NCI-H2107 treated with DMSO at 0.1 percent for 48 hours (cell line): Measurements from ENCODE around the gene ISL1.
A peak's percentile ranks its signal among the peaks of the same experiment; 100 is the strongest.

ENCODE experiments used
- DNase-seq: peaks from one replicate; lab custom pipeline; 2025; ENCODE audit not compliant: unreplicated experiment; lab: John Stamatoyannopoulos, UW

Gene ISL1

DNA sequence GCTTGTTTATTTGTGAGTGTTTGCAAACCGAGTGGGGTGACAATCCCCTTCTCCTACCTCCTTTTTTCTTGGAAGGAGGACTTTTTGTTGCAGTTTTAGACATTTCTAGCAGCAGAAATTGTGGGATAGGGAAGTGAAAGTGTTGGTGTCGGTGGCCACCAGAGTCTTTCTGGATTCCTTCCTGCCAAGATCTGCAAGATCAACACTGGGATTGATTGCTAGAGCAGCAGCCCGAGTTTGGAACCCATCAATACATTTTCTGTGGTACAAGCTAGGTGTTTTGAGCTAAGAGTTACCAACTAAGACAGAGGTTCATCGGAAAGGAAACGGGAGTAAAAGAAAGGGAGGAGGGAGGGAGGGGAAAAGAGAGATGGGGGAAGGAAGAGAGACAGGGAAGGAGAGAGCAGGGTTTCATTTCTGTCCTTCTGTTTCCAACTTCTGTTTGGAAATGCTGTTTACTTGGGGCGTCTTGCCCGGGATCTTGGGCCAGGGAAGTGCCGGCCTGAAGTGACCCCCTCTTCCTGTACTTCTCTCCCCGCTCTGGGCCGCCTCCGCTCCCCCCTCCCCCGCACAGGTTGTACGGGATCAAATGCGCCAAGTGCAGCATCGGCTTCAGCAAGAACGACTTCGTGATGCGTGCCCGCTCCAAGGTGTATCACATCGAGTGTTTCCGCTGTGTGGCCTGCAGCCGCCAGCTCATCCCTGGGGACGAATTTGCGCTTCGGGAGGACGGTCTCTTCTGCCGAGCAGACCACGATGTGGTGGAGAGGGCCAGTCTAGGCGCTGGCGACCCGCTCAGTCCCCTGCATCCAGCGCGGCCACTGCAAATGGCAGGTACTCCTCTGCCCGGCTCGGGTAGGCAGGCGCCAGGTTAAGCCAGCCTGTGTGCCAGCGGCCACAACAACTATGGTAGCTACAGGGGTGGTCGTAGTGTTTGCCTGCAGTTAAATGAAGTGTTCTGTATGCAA, 4.0 kb downstream of the ISL1 start:
- no peak for DNase-seq

DNA sequence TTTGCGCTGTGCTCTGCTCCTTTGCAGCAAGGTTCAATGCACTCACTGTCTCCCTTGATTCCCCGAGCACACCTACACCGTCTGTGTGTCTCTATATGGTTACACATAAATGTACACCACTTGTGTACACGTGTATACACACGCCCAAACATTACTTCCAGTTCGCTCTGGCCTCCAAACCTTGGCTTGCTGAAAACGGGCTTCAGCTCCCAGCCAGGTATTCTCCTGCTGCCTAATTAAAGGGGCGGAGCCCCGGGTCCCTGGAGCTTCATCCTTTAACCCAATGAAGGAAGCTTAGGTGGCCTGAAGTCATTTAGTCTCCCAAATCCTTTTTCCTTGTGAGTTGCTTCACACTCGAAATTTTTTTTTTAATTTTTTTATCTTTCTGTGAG, 4.6 kb downstream of the ISL1 start:
- DNase-seq, result peak; percentile 28

DNA sequence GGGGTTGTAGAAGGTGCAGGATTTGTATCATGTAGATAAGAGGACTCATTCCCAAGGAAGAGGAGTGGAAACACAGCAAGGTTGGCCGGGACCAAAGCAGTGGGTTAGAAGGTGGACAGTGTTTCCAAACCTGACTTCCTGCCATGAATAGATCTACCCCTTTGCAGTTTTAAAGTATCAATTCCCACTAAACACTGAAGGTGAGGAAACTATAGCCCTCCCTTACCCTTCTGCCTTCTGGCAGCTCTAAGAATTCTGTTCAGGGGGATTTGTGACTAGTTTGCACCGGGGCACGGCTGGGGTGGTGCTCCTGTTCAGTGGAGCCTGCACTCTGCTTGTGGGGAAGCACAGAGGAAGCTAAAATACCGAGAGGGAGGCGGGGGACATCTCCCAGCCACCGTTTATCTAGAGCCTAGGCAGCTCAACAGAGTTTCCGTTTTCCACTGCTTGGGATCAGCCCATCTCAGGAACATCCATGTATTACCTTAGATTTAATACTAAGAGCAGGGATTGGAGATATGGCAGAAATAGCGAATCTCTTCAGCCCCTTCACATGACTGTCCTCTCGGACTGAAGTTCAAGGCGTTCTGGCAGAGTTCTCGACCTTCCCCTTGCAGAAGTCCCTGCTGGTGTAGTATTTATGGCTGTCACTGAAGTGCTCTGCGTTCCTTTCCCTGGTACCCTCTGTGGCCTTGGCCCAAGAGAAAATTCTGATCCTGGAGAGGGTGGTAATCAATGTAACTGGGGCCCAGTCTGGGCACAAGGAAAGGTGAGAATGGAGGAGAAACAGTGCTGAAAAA, 5.4 kb downstream of the ISL1 start:
- DNase-seq, result peak; percentile 17

DNA sequence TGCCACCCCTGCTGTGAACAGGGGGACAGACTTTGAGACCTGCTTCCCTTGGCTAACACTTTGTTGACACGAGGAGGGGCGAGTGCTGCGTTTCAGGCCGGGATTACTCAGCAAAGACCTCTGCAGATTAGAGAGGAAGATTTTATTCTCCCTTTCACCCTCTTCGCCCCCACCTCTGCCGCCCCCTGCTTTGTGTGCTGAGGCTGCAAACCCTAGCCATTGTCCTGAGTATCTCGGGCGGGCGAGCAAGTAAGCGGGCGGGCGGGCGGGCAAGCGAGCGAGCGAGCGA, 6.0 kb downstream of the ISL1 start:
- no peak for DNase-seq

DNA sequence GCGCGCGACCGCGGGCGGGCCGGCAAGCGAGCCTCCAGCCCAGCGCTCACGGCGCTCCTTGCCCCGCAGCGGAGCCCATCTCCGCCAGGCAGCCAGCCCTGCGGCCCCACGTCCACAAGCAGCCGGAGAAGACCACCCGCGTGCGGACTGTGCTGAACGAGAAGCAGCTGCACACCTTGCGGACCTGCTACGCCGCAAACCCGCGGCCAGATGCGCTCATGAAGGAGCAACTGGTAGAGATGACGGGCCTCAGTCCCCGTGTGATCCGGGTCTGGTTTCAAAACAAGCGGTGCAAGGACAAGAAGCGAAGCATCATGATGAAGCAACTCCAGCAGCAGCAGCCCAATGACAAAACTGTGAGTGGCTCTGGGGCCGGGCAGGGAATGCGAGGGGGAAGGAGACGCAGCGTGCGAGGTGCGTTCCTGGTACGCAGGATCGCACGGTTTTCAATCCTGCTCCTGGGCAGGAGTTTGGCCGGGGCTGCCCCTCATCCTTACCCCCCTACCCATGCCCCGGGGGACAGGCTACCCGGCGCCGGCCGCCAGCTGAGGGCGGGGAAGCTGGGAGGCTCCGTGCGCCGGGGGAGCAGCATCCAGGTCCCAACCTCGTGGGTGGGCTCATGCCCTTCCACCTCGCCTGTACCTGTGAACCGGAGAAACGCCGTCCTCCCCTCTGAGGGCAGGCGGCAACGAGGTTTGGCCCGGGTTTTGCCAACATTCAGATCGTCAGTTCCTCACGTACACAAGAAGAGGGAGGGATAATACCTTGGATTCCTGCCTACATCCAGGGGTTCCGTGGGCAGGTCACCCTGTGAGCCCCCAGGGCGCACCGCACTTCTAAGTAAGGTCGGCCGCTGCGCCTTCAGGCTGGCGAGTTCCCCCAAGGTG, 6.6 kb downstream of the ISL1 start:
- no peak for DNase-seq

DNA sequence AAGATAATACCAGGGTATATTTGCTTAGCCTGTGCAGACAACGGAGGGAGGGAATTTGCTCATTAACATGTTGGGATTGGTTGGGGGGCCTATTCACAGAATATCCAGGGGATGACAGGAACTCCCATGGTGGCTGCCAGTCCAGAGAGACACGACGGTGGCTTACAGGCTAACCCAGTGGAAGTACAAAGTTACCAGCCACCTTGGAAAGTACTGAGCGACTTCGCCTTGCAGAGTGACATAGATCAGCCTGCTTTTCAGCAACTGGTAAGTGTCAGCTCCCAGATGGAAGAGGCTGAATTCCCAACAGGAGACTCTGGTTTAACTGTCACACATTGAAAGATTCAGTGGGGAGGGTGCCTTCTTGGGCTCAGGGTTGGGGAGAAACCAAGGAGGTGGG, 7.9 kb downstream of the ISL1 start:
- DNase-seq, result no peak

DNA sequence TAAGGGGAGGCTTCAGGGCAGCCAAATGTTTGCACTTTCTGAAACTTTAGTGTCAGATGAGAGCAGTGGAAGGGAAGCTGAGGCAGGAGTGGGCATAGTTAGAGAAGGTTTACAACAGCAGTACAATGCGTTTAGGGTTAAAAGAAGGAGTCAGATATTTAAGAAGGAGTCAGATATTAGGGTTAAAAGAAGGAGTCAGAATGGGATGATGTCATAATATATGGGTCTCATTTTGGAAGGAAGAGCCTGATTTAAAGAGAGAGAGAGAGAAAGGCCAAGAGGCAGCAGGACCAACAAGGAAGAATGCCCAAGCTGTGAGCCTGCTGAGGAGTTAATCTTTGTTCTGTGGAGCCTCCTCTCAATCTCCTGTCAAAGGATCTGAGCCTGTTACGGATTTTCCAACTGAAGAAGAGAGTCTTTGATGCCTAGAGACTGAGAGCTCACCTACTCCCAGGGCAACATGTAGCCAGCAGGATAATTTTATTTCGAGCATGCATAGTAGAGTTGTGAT, 9.5 kb downstream of the ISL1 start:
- no peak for DNase-seq

DNA sequence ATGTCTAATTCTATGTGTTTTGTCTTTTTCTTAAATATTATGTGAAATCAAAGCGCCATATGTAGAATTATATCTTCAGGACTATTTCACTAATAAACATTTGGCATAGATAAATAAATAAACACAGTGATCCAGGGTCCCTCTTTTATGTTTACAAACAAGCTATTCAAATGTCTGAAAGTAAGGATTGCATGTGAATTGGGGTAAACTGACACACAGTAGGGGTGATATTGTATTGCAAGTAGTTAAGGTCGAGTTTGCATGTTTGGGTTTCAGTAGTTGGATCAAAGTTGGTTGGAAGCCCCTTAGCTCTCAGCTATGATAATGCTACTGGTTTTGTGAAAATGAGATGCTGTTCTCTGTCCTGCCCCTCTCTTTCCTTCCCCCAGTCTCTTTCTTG, 11.4 kb downstream of the ISL1 start:
- no peak for DNase-seq

DNA sequence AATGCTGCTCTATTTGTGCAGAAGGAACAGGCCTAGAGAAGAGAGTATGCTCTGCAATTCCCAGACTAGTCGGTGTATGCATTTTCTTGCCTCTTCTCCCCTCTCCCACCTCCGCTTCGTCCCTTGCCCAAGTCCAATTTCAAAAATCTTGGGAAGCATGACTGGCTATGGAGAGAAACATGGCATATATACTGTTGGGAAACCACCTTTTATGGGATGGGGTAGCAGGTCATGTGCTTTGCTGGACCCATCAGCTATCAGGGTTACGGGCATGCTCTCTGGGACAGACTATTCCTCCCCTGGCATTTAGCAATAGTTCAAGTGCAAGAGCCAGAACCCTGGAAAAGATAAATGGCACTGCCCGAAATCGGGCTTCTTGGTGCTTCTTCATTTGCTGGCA, 12.0 kb downstream of the ISL1 start:
- DNase-seq, result no peak

DNA sequence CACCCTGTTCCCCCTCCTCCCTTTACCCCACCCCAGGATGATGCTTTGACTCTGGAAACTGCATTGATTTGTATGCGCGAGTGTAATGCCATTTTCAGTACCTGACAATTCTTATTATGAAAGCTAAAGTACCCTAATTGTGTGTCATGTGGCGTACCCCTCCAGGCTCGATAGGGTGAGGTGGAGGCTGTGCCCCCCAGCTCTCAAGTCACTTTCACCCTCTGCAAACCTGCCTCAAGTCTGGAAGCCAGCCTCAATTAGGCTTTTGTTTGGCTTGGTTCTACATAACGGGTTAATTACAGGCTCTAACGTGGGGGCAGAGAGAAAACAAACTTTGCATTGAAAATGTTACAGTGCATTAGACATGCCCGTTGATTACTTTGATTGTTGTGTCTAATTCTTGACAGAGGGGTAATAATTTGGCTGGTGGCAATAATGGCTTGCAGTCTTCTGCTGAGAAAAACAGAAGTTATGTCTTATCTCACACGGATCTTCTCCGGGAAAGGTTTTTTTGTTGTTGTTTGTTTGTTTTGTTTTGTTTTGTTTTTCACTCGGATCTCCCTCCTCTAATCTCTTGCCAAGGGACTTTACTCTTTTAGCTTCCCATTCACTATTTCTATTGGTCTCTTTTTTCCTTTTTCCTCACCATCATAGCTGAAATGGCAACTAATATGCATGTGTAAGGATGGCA, 12.6 kb downstream of the ISL1 start:
- no peak for DNase-seq

DNA sequence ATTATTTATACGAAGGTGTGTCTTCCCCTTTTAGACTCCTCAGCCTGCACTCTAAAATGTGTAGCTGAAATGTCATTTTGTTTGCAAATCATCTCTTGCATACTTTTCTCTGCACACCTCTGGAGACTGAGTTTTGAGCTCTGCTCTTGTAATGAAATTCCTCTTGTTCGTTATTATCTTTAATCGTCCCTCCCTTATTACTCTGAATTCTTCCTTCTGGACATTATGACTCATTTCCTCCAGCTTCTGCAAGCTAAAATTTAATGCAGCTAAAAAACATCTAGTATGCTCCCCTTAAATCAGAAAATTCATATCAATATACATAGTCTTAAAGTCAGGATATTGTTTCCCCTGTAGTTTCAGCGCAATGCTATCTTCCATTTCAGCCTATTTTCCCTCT, 13.5 kb downstream of the ISL1 start:
- no peak for DNase-seq

DNA sequence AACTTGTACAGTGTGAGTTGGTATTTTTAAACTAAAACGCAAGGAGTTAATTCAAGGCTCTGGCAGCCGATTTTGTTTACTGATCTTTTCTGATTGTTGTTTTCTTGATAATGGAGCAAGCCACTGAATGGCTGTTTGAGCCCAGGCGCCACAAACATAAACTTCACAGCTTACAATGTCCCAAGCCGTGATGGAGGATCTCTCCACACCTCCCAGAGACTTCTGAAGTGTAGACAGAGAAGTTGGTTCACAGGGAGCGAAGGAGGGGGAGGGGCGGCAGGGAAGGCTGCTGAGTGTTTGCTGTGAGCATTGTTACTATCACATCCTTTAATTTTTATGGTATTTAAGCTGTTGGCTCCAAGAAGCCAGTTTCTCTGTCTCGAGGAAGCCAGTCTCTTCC, 14.7 kb downstream of the ISL1 start:
- no peak for DNase-seq

DNA sequence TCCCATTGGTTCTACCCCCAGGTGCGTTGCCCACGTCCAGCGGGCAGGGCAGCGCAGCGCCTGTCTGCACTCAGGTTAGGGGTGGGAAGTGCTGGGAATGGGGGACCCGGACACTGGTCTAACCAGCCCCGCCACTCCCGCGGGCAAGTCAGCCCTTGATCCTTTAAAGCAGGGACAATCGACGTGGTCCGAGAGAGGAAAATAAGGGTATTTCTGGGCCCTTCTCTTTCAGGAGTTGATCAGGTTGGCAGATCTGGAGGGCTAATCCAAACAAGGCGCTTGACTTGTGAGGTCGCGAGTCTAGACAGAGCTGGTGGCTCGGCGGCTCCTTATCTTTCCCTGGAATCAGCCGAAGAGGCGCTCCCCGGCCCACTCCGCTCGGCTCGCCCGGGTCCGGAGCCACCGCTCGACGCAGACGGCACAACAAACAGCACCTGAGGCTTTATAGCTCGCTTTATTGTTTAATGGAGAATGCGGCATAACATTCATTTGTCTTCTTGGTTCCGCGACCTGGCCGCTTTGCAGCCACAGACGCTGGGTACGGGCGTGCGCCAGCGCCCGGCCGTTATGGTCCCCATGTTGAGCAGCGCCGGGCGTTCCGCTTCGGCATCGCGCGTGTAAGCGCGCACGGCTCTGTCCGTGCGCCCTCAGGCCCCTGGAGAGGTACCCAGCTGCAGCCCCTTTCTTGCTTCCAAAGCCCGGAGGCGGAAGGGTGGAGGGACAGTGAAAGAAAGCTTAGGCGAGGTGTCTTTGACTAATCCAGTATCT, 15.8 kb downstream of the ISL1 start:
- no peak for DNase-seq

DNA sequence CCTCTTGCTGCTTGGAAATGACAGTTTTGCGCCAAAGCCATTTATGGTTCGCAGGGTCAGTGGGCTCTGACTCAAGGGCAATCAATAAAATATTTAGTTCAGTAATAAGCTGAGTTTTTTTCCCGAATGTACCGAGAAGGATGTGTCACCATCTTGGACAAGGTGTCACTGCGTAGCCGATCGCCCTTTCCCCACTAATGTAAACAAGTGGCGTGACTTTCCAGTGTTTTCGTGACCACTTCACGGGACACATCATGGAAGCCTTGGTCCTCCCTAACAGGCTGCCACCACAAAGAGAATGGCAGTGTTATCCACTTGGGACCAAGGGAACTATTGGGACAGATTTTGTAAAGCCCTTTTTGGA, 16.4 kb downstream of the ISL1 start:
- DNase-seq, result no peak

DNA sequence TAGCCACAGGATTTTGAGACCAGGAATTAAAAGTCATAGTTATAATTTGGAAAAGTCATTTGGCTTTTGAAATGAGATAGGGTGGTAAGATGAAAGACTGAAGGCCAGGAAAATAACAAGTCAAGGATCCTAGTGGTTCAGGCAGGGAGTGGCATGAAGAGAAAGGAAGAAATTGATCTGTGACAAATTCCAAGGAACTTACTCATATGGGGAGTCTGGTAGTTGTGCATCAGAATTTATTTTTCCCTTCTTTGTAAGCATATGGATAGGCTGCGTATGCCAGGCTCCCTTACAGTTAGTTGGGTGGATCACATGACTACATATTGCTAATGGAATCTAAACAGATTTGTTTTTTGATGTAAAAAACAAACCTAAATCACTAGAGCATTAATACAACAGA, 21.0 kb downstream of the ISL1 start:
- no peak for DNase-seq

DNA sequence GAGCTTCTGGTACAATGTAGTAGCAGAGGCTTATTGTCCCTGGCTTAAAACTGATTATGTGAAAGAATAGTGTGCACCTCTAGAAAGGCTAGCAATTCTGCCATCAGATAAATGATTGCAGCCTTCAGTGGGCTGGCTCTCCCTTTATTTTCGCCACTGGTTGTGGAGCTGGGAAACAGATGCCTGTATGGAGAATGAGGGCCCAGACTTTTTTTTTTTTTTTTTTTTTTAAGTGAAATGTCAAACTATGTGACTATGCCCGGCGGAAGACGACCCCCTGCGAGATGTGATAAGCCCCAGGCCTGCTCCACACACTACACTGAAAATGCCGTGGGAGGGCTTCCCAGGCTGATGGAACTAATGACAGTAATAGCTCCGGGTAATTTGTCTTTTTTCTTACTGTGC, 28.7 kb downstream of the ISL1 start:
- DNase-seq, result no peak

DNA sequence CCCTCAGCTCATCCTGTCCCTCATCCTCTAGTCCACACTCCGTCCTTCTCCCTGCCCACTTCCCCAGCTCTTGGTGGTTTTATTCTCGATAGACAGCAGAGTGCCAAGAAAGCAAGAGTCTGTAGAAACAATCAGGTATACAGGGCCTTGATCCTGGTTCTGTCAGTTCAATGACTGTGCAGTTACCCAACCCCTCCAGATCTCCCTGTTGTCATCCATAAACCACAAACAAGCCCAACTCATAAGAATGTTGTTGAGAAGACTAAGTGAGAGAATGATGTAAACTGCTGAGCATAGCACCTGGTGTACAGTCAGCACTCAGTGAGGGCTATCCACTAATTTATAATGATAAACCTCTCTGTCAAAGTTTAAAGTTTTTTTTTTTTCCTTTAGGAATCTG, 31.3 kb downstream of the ISL1 start:
- no peak for DNase-seq

DNA sequence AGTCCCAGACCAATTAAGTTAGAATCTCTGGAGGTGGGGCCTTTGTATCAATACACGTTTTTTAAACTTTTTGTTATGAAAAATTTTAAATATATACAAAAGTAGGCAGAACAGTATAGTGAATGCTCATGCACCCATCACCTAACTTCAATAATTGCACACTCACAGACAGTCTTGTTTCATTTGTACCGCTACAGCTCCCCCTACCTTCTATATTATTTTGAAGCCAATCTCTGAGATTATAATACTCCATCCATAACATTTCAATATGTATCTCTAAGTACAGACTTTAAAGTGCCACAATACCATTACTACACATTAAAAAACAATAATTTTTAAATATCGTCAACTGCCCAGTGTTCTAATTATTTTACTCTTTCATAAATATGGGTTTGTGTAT, 32.9 kb downstream of the ISL1 start:
- no peak for DNase-seq

DNA sequence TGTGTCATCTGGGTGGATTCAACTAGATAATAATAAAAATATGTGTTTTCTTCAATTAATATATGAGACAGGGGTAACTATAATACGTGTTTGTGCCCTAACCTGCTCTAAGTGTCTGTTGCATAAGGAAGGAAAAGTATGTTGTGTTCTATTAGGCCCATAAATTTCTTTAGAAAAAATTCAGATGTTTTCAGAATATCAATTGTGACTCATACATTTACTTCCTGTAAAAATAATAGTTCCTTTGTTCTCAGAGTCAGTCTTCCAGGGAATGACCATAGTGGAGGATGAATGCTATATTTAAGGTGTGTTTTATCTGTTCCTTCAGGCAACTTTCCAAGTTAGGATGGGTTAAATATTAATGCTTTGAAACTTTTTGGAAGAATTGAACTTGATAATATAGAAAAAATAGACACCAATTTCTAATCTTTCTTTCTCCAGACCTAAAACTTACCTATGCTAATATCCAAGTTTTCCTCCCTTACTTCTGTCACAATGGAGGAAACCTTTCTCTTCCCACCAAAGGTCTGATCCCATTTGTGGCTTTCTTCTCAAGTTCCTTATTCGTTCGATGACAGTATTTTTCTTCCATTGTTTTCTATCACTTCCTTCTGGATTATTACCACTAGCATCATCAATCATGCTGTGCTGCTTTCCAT, 49.9 kb downstream of the ISL1 start:
- DNase-seq, result no peak

DNA sequence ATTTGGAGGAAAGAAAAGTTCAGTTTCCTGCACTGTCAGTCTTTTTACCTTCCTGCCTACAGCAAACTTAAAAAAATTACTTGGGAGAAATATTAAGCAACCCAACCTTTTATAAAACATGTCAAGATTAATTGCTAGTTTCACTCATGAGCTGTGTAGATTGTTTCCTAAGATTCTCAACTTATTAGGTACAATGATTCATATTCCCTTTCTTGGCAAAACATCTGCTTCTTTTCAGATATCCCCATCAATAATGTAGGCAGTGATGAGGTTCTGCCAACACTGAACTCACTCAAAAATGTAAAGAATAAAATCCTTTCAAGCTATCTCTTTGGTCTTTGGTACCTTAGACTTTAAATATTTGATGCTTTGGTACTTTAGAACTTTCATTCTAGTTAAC, 56.0 kb downstream of the ISL1 start:
- DNase-seq, result no peak
